HepG2 (cell line): Measurements from ENCODE around the gene PTPRN. TPM values are rescaled to one million over a fixed set of nuclear protein-coding genes. Genes with fewer than 3 reads are reported as not detected.

Source experiments
- ATF6 ChIP-seq: sonication (generic); formaldehyde crosslinking; conservative IDR thresholded peaks from 2 replicates; pipeline ENCODE4 v1.4.0; 2020; ENCODE audit warnings: missing genetic modification reagents
- BHLHE40 ChIP-seq: IDR thresholded peaks from 2 replicates; pipeline ENCODE4 v1.6.1; 2011; ENCODE audit warnings: low read length, improper control_type of control experiment
- FOSL1 ChIP-seq: sonication (generic); formaldehyde crosslinking; IDR thresholded peaks from 2 replicates; pipeline ENCODE4 v1.9.0; 2021; ENCODE audit warnings: missing genetic modification reagents, borderline replicate concordance
- HDAC1 ChIP-seq: sonication (generic); formaldehyde crosslinking; IDR thresholded peaks from 2 replicates; pipeline ENCODE4 v1.5.1; 2020; ENCODE audit warnings: mild to moderate bottlenecking, missing genetic modification reagents
- HHEX ChIP-seq: IDR thresholded peaks from 2 replicates; pipeline ENCODE4 v1.6.1; 2016; ENCODE audit warnings: control low read depth
- IKZF4 ChIP-seq: sonication (generic); formaldehyde crosslinking; IDR thresholded peaks from 2 replicates; pipeline ENCODE4 v1.5.1; 2020; ENCODE audit warnings: borderline replicate concordance, mild to moderate bottlenecking, low read depth, missing genetic modification reagents; ENCODE audit errors: not compliant biosample characterization
- KDM3A ChIP-seq: IDR thresholded peaks from 2 replicates; pipeline ENCODE4 v1.6.1; 2018; ENCODE audit warnings: low read depth, missing compliant biosample characterization
- PTBP1 ChIP-seq: fragments of 200-400 bp; formaldehyde crosslinking; IDR thresholded peaks from 2 replicates; pipeline ENCODE4 v1.6.1; 2018; ENCODE audit warnings: low read length, low read depth; ENCODE audit not compliant: poor library complexity, severe bottlenecking
- RARA ChIP-seq: IDR thresholded peaks from 2 replicates; pipeline ENCODE4 v1.6.1; 2016; ENCODE audit warnings: missing genetic modification reagents, missing compliant biosample characterization
- SAFB2 ChIP-seq: sonication (generic); formaldehyde crosslinking; IDR thresholded peaks from 2 replicates; pipeline ENCODE4 v1.5.1; 2020; ENCODE audit warnings: missing genetic modification reagents, low read depth, mild to moderate bottlenecking, borderline replicate concordance
- SCMH1 ChIP-seq: sonication (generic); formaldehyde crosslinking; IDR thresholded peaks from 2 replicates; pipeline ENCODE4 v1.9.0; 2021; ENCODE audit warnings: missing genetic modification reagents, mild to moderate bottlenecking, borderline replicate concordance
- STAT5B ChIP-seq: sonication (generic); formaldehyde crosslinking; IDR thresholded peaks from 2 replicates; pipeline ENCODE4 v1.4.0; 2020; ENCODE audit warnings: missing genetic modification reagents
- TOPORS ChIP-seq: sonication (generic); formaldehyde crosslinking; IDR thresholded peaks from 2 replicates; pipeline ENCODE4 v1.8.0; 2023; ENCODE audit warnings: mild to moderate bottlenecking, missing genetic modification reagents
- ZBTB49 ChIP-seq: sonication (generic); formaldehyde crosslinking; IDR thresholded peaks from 2 replicates; pipeline ENCODE4 v1.4.0; 2020; ENCODE audit warnings: missing genetic modification reagents, borderline replicate concordance
- ZFAT ChIP-seq: sonication (generic); formaldehyde crosslinking; conservative IDR thresholded peaks from 2 replicates; pipeline ENCODE4 v1.8.1; 2023; ENCODE audit warnings: missing genetic modification reagents, inconsistent platforms
- ZFP36L2 ChIP-seq: sonication (generic); formaldehyde crosslinking; IDR thresholded peaks from 2 replicates; pipeline ENCODE4 v1.4.0; 2020; ENCODE audit warnings: missing genetic modification reagents
- ZNF337 ChIP-seq: sonication (generic); formaldehyde crosslinking; IDR thresholded peaks from 2 replicates; pipeline ENCODE4 v1.5.1; 2020; ENCODE audit warnings: missing genetic modification reagents, low read depth, mild to moderate bottlenecking, borderline replicate concordance
- ZNF605 ChIP-seq: sonication (generic); formaldehyde crosslinking; IDR thresholded peaks from 2 replicates; pipeline ENCODE4 v1.8.0; 2022; ENCODE audit warnings: mild to moderate bottlenecking, missing genetic modification reagents
- ZNF672 ChIP-seq: sonication (generic); formaldehyde crosslinking; IDR thresholded peaks from 2 replicates; pipeline ENCODE4 v1.8.1; 2022; ENCODE audit warnings: missing genetic modification reagents
- ZNF780A ChIP-seq: sonication (generic); formaldehyde crosslinking; IDR thresholded peaks from 2 replicates; pipeline ENCODE4 v1.8.0; 2022; ENCODE audit warnings: mild to moderate bottlenecking, missing genetic modification reagents, moderate library complexity
- ZSCAN12 ChIP-seq: sonication (generic); formaldehyde crosslinking; IDR thresholded peaks from 2 replicates; pipeline ENCODE4 v1.9.0; 2021; ENCODE audit warnings: mild to moderate bottlenecking, missing genetic modification reagents
- polyA plus RNA-seq, 8 experiments: library from polyadenylated mRNA; depleted of rRNA in 3 of 8; stranded (reverse) in 7 of 8; unstranded in 1 of 8; fragments of >200 nt; fragmentation: Illumina TruSeq in 4 of 8; extraction: Trizol in 4 of 8; gene quantifications; 2 replicates each; pipeline versions ENCODE4 v1.2.1 to v1.2.3, GENCODE V29; 2011 to 2016; ENCODE audit warnings: low read depth in 4 of 8, missing spikeins in 1 of 8, mixed read lengths in 1 of 8; ENCODE audit not compliant: insufficient read depth in 1 of 8
- total RNA-seq, 5 experiments: library from RNA; depleted of rRNA; stranded (reverse); fragments of >200 nt; fragmentation: Illumina TruSeq; extraction: Trizol; gene quantifications; 2 replicates each; pipeline ENCODE4 v1.2.3, GENCODE V29; 2016; ENCODE audit warnings: low read depth in 1 of 5
- TF ChIP-seq, protein P1 (sequence below): sonication (generic); formaldehyde crosslinking; IDR thresholded peaks from 2 replicates; pipeline ENCODE4 v1.4.0; 2020; ENCODE audit warnings: missing genetic modification reagents

Gene PTPRN
- total and polyA plus RNA-seq, 2 of the 13 experiments (the other 11 are each of a cell fraction or from before 2014, with no cell fraction given): 0.26 TPM; not detected in 1

DNA sequence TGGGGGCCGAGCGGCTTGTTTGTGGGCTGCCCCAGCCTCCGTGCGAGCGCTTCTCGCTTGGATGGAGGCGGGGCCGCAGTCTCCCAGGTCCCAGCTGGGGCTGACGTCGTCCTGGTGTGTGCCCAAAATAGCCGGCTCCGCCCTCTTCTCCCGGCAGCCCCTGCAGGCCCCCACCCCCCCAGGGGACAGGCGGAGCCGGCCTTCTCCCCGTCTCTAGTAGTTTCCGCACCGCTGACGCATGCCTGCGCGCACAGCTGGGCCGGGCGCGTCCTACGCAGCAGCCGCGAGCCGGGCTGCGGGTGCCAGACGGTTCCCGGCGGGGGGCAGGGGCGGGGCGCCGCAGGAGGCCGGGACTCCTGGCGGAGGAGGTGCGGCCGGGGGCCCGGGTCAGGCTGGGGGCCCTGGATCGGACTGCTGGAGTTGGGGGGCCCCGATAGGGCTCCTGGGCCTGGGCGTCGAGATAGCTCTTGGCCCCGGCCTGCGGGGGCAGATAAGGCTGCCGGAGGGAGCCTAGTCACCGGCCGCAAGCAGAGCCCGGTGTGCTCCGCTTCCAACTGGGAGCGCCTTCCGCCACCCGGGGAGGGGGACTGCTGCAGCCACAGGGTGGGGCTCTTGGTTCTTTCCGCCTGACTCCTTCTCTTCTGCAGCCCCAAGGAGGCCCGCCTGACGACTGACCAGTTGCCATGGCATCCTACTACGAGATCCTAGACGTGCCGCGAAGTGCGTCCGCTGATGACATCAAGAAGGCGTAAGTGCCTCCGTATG is 29.9 kb downstream of the PTPRN start, which contains the start of gene DNAJB2 (continued):
- TF ChIP-seq SCMH1 (CRISPR knock-in tag): no peak
- 0 out of 2 replicates have a peak, but pooled peaks have one; percentile 22 for TF ChIP-seq ZFAT
- no peak for TF ChIP-seq PTBP1
- TF ChIP-seq BHLHE40: no peak
- no peak; the same call in 1 of the 2 replicates for TF ChIP-seq FOSL1 (CRISPR knock-in tag)
- TF ChIP-seq ZNF337 (CRISPR knock-in tag): no peak
- peak; percentile 91; the same call in 1 of the 2 replicates for TF ChIP-seq KDM3A (CRISPR knock-in tag)
- TF ChIP-seq SAFB2 (CRISPR knock-in tag): no peak
- 0 out of 2 replicates have a peak, but pooled peaks have one; percentile 25 for TF ChIP-seq STAT5B
- no peak for TF ChIP-seq ZNF780A (CRISPR knock-in tag)
- TF ChIP-seq HHEX (CRISPR knock-in tag): no peak
- TF ChIP-seq IKZF4 (CRISPR knock-in tag): no peak
- 0 out of 2 replicates have a peak, but pooled peaks have one; percentile 59 for TF ChIP-seq ATF6
- TF ChIP-seq ZBTB49 (CRISPR knock-in tag): no peak
- peak; percentile 85; the same call in 1 of the 2 replicates for TF ChIP-seq HDAC1 (CRISPR knock-in tag)
- TF ChIP-seq, protein P1, sequence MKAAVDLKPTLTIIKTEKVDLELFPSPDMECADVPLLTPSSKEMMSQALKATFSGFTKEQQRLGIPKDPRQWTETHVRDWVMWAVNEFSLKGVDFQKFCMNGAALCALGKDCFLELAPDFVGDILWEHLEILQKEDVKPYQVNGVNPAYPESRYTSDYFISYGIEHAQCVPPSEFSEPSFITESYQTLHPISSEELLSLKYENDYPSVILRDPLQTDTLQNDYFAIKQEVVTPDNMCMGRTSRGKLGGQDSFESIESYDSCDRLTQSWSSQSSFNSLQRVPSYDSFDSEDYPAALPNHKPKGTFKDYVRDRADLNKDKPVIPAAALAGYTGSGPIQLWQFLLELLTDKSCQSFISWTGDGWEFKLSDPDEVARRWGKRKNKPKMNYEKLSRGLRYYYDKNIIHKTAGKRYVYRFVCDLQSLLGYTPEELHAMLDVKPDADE (CRISPR knock-in tag): peak; percentile 88; the same call in 1 of the 2 replicates
- TF ChIP-seq TOPORS (CRISPR knock-in tag): peak; percentile 67; the same call in 1 of the 2 replicates
- no peak for TF ChIP-seq ZNF672 (CRISPR knock-in tag)
- 0 out of 2 replicates have a peak, but pooled peaks have one; percentile 77 for TF ChIP-seq ZSCAN12 (CRISPR knock-in tag)
- TF ChIP-seq RARA (CRISPR knock-in tag): peak; percentile 21; the same call in 1 of the 2 replicates
- no peak for TF ChIP-seq ZFP36L2 (CRISPR knock-in tag)
- TF ChIP-seq ZNF605 (CRISPR knock-in tag): no peak; the same call in 1 of the 2 replicates
